RPMI7951 (cell line): ENCODE data around the gene HOXC11. TPM values are rescaled to one million over a fixed set of nuclear protein-coding genes. Genes with fewer than 3 reads are reported as not detected.

Experiments used
- DNase-seq: peaks from one replicate; pipeline ENCODE4 v3.0.0-alpha.2; 2012; ENCODE audit warnings: low read depth
- total RNA-seq: library from RNA; depleted of rRNA; stranded (reverse); fragments of >200 nt; shearing (Covaris generic); gene quantifications from 2 replicates; pipeline ENCODE4 v1.2.3, GENCODE V29; 2014

Gene HOXC11
- total RNA-seq, 1 experiment from 2014 or later, result 0.36 TPM

DNA sequence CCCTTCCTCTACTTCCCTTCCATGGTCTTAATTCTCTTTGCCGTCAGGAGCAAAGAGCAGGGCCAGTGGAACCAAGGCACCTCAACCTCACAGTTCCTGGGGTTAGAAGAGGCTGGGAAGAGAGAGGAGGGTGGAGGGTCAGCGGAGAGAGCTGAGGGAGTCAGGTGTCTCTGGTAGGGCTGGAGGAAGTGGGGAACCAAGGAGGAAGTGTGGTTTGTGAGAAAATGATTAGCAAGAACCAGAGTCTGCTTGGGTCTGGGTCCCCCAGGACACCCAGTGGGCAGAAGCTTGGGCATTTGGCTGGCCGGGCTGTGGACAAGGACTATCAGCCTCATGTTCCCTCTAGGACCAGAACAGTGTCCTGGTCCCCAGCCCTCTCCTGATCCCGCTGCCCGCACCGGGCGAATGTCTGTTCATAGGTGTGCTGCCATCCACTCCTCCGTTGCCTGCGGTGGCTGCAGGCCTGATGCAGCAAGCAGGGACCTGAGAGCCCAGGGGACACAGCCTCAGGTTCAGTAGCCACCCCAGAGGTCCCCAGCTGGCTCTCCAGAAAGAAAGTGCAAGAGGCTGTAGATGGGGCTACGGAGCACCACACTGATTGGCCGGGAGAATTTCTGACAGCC is 15.9 kb upstream of the HOXC11 start:
- no peak for DNase-seq

DNA sequence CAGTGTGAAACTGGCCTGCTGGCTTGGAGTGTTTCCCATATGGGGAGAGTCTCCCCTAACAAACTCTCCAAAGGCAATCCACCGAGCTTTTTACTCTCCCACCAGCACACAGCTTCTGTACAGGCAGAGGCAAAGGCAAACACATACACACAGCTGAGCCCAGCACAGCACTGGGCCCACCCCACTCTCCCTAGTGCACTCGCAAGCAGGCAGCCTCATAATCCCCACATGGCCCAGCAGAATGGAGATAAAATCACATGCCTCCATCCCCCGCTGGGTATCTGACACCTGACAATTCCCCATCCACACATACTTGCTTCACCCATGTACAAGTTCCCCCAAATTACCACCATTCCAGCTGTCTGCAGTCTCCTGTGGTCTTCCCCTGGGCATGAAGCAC is 14.8 kb upstream of the HOXC11 start:
- DNase-seq, result no peak

DNA sequence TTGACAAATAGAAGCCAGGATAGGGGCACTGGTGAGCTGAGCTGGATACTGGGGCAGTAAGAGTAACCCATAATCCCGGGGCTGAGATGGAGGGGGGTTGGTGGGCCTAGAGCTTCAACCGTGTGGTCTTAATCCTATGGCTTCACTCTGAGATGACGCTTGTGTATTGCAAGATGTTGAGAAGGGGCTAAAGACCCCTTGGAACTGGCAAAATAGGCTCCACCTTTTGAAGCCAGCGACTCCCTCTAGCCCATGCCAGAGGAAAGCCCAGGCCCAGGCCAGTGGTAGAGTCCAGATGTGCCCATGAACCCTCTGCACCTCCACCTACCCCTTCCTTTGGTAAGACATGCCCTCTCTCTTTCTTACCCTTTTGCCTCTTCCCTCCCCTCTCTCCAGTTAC is 13.6 kb upstream of the HOXC11 start:
- no peak for DNase-seq

DNA sequence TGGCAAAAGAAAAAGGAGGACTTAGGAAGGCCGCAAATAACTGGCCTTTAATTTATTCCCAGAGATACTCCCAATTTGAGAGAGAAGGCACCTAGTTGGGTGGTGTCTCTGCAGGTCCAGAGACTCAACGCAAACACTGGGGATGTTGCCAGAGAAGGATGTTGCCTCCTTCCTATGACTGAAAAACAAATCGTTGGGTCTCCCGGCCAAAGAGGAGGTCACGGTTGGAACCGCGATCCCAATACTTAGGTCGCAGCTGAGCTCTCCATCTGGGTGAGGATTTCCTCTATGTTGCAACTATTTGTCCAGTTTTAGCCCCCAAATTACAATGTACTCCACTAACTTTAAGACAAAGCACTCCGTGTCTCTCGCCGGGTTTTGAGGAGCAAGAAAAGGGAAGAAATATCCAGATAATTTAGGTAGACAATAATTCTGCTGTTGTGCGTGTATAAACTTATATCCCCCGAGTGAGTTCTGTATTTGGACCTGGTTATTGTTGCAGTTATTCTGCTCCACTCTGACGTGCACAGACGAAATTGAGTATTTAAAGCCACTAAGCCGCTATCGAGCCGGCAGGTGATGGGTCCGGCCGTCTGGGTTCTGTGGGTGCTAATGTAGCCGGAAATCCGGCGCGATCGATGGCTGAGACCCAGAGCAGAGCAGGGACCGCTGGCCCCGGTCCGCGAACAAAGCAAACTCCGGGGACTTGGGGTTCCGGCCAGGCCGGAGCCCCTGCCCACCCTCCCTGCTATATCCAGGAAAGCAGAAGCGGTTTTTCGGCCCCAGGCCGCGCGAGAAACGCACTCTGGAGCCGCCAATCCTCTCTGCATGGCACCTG is 12.5 kb upstream of the HOXC11 start:
- DNase-seq, result no peak

DNA sequence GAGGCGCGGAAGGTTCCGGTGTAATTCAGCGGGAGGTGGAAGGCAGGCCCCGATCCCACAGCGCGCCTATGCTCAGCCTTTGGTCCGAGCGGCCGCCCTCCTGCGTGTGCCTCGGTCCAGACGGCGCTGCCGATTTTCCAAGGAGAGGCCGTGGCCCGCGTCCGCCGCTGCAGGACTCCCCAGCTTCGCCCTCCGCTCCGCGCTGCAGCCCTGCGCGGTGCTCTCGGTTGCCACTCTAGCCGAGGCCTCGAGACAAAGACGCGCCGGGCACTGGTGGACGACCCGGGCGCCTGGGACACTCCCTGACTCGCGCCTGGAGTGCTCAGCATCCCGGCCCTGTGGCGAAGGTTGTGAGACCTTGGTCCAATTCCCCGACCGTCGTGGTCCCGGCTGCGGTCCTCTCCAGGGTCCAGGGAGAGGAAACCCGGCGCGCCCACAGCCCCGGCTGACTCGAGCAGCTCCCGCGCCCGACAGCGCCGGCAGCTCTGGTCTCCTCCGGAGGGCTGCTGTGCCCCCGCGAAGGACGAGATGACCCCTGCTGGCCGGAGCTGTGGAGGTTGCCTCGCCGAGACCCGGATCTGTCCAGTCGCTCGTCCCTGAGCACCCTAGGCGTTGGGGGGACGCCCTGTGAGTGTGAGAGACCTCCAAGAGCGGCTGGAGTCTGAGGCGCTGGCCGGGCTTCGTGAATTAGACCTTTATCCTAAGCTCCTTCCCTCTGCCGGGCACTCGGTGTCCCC is 11.7 kb upstream of the HOXC11 start:
- peak; percentile 26 for DNase-seq

DNA sequence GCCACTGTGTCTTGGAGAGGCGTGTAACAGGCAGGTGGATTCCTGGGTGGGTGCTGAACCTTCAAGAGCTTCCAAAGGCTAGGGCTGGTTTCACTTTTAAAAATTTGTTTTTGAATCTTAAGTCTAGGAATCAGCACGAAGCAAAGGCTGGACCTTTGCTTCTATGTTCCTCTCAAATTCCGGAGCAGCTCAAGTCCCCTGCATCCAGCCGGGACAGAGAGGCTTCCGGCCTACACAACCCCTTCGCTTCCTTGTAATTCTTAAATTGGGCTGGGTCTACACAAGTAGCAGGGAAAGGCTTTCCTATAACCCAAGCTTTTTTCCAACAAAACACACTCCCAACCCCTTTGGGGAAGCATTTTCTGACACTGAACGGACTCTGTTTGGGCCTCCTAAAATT is 9.9 kb upstream of the HOXC11 start:
- DNase-seq, result no peak

DNA sequence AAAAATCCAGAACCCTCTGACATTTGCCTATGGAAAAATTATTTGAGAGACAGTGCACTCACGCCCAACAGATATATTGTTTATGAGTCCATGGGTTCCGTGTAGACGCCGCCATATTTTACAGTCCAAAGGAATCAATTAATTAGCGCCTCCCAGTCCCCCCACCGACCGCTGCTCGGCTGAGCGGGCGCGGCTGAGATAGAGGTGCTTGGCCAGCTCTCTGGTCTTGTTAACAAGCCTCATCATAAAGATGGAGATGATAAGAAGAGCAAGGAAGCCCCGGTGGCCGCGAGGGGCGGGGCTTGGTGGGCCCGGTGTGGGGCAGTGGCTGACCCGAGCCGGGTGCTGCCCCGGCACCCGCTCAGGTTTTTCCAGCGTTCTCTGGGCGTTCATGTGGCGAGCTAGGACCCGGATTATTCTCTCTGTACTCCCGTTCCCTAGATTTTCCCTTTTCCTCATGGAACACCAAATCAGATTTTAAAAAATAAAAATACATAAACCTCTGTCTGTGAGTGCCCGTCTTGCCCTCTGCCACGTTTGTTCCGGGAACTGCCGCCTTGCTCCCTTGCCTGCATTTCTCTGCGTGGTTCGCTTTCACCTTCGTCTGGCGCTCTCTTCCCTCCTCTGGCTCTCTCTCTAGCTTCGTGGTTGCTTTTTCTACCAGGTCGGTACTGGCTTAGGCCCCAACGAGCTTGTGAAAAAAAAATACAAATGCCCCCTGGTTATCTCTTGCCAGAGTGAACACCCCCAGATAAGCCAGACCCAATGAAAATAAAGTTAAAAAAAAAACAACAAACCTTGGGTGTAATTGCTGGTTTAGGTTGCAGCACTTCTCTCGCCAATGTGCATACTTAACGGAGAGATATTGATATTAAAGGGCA is 9.3 kb upstream of the HOXC11 start:
- DNase-seq, result no peak

DNA sequence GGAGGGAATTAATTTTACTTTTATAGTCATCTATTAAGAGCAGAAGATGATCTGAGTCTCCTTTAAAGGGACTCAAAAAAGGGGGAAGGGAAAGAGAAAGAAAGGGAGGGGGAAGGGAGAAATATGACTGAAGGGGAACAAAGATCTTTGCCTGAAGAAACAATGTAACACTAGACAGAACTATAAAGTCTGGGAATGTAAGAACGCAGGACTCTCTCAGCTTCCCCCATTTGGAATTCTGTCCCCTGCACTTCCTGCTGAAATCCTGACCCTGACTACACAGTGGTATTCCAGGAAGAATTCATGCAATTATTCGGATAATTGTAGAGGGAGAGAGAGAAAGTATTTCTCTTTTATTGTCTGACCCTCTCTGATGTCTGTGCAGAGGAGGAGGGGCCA is 8.6 kb upstream of the HOXC11 start:
- DNase-seq, result no peak

DNA sequence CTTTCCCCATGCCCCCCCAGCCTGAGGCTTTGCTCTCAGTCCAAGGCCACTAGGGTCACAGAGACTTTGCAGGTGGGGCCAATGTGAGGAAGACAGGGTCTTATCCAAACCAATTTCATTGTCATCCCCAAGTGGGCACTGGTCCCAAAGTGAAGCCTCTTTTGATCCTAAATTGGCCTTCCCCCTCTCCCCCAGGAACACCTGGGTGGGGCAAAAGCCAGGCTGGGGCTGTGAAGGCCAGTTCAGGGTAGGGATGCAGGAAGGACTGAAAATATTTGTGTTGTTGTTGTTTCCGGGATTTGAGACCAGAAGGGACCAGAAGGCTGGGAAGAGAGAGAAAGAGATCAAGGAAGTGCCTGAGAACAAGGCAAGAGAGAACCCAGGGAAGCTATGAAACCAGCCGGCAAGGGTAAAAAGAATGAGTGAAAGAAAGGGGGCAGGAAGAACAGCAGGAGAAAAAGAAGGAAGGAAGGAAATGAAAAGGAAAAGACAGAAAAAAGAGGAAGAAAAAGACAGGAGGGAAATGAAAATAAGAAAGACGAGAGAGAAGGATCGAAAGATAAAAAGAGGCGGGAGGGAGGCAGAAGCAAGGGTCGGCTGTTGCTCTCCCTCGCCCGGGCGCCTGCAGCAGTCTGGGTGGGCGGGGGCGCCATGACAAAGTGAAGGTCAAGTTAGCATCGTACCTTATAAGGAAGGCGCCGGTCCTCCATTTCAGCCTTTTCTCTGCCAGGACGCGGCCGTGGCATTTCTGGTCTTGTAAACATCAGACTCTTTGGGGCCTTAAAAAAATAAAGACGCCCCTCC is 7.4 kb upstream of the HOXC11 start:
- no peak for DNase-seq

DNA sequence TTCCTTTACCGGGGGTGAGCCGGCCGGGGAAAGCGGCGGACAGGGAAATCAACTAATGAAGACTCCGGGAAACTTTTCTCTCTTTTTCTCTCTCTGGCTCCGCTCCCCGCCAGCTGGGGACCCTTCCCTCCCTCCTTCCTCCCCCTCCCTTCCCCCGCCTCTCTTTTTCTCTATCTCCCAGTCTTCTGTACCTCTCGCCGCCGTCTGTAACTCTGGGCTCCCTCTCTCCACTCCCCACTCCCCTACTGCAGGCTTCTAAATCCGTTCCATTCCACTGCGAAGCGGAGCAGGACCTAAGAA is 6.9 kb upstream of the HOXC11 start:
- no peak for DNase-seq

DNA sequence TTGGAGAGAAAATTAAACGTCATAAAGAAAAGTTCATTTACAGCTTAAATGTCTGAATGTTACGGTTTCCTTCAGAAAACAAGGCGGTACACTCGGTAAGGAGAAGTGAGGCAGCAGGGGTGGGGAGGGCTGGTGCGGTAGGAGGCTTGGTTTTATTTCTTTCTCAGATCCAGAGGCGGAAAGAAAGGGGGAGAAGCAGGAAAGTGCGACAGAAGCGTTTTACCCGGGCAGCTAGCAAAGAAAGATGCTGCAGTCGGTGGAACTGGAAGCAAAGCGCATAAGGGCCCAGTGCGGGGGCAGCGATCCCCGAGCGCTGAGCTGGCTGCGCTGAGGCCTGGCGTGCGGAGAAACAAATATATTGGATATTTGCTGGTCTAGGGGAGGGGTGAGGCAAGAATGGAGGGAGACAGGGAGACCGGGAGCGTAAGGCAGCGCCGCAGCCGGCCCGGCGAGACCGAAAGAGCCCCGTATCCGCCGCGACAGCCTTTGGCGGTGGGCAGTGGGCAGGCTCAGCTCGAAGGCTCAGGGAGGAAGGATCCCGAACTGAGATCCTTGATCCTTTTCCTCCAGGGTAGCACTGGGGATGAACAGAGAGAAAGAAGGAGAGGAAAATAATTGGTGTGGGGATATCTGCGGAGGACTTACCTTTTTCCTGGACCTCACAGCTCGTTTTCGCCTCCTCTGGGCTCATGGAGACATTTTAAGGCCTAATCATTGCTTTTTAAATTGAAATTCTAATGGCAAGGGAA is 6.4 kb upstream of the HOXC11 start:
- DNase-seq, result no peak

DNA sequence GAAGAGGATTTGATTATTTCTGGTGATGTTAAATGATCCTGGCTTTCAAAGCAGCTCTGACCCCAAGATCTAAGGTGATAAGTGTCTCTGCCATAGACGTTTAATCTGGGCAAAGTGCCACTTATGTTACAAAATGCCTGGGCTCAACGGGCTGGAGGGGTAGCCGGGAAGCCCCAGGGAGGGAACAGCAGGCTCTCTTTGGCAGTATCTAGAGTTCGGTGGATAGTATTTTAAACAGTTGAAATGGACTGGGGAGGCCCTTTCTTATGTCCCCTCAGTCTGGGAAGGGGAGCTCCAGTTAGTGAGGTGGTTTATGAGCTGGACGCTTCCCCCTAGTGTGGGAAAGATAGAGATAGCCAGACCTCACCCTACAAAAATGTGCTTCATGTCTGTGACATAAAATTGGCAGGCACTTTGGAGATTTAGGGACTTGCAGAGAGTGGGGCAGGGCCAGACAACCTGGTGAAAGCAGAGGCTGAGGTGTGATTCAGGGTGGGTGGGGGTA is 5.5 kb upstream of the HOXC11 start:
- DNase-seq, result no peak

DNA sequence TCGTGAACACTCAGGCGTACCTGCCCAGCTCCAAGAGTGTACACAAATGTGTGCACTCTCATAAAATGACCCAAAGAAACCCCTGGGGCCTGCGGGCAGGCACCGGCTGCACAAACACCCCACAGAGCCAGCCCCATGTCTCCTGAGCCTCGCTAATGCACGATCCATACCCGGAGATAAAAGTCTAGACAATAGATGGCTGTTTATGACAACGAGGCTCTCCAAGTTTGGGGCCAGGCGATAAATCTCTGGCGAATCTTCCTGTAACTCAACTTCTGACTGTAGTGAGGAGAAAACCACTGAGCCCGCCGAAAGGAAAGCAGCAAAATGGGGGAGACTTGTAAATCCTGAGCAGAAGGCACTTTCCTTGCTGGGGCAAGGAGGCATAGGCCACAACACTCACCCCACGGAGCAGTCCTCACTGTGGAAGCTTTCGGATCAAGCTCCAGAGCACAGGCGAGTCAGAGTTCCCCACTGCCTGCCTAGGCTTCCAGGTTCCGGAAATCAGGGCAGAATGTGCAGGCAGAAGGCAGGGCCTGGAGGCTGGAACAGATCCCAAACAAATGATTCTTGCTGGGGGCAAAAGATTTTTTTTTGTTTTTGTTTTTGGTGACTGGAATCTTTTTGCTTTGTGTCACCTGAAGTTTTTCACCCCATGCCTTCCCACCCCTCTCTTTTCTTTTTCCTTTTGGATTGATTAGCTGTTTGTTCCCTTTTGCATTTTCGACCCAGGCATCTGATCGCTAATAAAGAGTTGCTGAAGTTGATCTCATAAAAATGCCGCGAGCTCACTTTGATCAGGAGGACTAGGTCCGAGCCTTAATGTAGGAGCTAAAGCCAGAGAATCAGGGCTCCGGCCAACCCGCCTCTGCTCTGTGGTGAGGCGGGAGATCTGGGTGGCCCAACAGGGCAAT is 4.5 kb upstream of the HOXC11 start:
- peak; percentile 11 for DNase-seq

DNA sequence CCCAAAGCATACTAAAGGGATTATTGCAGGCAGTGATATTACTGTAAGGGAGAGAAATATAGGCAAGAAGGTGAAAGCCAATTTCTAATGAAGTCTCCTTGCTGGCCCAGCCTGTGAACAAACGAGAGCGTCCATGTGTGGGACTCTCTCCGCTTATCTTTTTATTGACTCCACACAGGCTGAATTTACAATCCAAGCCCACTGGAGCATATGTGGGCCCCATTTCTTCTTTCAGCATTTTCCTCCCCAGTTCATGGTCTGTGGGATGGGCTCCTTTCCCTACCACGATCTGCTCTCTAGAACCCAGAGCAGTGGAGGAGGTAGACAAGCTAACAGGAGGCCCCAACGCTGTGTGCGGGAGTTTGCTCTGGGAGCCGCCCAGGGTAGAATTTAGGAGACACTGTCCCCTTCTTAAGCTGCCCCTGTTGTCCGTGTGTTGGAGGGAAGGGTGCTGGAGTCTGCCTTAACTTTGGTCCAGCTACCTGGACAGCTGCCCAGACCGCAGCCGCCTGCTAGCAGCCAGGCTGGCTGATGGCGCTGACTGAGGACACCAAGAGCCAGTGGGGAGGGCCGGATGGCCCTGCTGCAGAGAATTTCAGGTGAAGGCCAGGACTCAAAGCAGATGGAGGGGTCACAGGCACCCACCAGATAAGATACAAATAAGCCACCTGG is 3.2 kb upstream of the HOXC11 start:
- no peak for DNase-seq

DNA sequence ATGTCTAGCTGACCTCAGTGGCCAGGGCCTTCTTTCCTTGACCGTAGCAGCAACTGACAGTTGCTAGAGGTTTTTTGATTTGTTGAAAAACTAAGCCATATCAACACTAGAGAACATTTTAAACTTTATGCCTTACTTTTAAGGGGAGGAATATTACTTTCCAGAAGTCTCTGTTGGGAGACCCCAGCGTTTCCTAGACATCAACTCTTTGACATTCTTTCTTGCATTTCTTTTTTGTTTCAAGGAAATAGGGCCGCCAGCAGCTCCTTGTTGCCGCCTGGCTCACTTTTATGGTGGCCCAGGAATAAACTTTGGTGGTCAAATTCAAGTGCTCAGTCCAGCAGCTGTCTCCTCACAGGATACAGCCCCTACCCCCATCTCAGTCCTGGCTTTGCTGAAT is 2.5 kb upstream of the HOXC11 start:
- DNase-seq, result no peak

DNA sequence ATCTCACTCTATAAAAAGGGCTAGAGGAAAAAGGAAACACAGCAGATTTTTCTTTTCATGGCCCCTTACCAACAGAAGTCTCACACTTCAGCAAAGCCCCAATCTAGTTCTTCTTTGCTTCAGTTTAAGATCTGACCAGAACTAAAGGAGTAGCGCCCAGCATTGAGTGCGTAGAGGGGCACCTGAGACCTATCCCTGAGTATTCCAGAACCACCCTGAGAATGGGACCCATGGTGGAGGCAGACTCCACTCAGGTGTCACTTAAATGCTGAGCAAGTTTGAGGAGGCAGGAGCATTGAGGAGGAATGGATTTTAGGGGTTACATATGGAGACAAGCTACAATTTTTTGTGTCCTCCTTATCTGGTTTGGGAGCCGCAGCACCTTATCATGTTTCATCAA is 1.8 kb upstream of the HOXC11 start:
- no peak for DNase-seq

DNA sequence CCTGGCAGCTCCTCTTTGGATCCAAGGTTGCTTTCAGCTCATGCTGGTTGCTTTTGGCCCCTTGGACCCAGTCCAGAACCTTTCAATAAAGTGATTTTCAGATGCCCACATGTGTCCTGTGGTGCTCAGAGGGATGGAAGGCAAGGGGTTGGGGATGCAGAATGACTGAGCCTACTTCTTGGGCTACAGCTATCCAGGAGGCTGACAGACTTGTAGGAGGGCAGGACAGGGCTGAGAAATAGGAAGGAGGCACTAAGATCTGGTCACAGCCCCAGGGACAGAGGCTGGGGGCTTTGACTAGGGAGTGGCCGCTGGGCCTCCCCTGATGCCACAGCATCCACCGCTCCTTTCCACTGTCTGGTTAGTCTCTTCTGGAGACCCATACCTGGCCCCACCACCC is 1.2 kb upstream of the HOXC11 start:
- no peak for DNase-seq

DNA sequence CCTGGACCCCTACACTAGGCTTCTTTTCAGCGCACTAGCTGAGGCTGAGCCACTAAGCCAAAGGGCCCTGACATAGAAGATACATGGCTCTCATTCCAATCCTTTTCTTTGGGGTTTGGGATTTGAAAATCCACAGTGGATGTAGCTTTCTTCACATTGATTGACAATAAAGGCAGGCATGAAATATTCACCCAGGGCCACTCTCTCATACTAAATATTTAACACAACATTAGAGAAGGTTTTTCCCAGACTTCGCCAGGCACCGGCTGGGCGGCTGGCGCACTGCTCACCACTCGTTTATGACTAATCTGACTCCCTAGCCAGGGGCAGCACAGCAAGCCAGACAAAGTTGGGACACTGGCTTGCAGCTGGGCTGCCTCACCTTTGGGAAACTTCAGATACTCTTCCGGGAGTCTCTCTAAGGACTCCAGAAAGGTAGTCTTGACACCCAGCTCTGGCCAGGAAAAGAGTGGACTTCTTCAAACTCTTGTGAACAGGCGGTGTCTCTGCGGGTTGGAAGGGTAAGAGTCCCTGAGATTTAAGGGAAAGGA is 699 bp upstream of the HOXC11 start:
- peak; percentile 65 for DNase-seq
